ENCODE results near the gene BMX.

DNA sequence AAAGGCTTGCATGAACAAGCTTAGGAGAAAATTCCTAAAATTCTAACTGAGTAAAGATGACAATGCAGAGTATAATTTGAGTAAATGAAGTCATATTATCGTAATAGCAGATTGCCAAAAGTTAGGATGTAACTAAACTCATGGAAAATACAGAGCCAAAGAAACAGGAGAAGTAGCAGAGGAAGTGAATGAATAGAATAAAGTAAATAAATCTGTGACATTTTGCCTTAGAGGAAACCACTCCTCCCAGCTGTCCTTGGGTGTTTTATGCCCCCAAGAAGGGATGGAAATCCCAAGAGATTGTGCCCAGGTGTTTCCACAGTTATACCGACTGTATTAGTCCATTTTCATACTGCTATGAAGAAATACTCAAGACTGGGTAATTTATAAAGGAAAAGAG is 1.9 kb upstream of the BMX start:
- TF ChIP-seq, protein P1, sequence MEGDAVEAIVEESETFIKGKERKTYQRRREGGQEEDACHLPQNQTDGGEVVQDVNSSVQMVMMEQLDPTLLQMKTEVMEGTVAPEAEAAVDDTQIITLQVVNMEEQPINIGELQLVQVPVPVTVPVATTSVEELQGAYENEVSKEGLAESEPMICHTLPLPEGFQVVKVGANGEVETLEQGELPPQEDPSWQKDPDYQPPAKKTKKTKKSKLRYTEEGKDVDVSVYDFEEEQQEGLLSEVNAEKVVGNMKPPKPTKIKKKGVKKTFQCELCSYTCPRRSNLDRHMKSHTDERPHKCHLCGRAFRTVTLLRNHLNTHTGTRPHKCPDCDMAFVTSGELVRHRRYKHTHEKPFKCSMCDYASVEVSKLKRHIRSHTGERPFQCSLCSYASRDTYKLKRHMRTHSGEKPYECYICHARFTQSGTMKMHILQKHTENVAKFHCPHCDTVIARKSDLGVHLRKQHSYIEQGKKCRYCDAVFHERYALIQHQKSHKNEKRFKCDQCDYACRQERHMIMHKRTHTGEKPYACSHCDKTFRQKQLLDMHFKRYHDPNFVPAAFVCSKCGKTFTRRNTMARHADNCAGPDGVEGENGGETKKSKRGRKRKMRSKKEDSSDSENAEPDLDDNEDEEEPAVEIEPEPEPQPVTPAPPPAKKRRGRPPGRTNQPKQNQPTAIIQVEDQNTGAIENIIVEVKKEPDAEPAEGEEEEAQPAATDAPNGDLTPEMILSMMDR (IDR thresholded peaks at IDR 0.05) = no peak
- no peak for TF ChIP-seq POLR2A (IDR thresholded peaks at IDR 0.05)
